Spinal cord (tissue), 10 donors: ENCODE data around the gene IL4R. TPM values are rescaled to one million over a fixed set of nuclear protein-coding genes. Genes with fewer than 3 reads are reported as not detected.
A peak's percentile ranks its signal among the peaks of the same experiment; 100 is the strongest.
"Not testable (repeated sequence)": the region's sequence is repeated elsewhere in the genome, so short reads cannot be mapped to it uniquely, and the experiment has no call there.

ENCODE experiments used
- DNase-seq, 6 donors: peaks; one replicate each; pipeline versions ENCODE4 v3.0.0 to v3.0.0-alpha.2; 2013 to 2015; ENCODE audit warnings: low spot score in 6 of 6, low read depth in 4 of 6
- H3K27ac ChIP-seq: one replicate; pipeline ENCODE4 v1.5.1; 2013; ENCODE audit warnings: low read depth, low read length, control low read depth
- H3K27me3 ChIP-seq: one replicate; pipeline ENCODE4 v1.6.1; 2013; ENCODE audit warnings: low read length; ENCODE audit not compliant: control insufficient read depth, insufficient read depth
- H3K36me3 ChIP-seq: one replicate; pipeline ENCODE4 v1.6.1; 2013; ENCODE audit warnings: low read length; ENCODE audit not compliant: control insufficient read depth, insufficient read depth
- H3K4me1 ChIP-seq: one replicate; pipeline ENCODE4 v1.6.1; 2013; ENCODE audit warnings: low read length; ENCODE audit not compliant: control insufficient read depth, insufficient read depth
- H3K4me3 ChIP-seq: one replicate; pipeline ENCODE4 v1.5.1; 2013; ENCODE audit warnings: low read depth, low read length, control low read depth
- H3K9me3 ChIP-seq: one replicate; pipeline ENCODE4 v1.6.1; 2013; ENCODE audit warnings: low read length; ENCODE audit not compliant: control insufficient read depth, insufficient read depth
- WGBS: methylation state at CpG from one replicate; pipeline ENCODE4 v1.1.5; 2013; ENCODE audit warnings: missing lambda C conversion rate; ENCODE audit not compliant: insufficient coverage; 5-methylcytosine and 5-hydroxymethylcytosine counted together
- polyA plus RNA-seq, 2 donors: library from polyadenylated mRNA; unstranded; fragments of 120-200 nt; gene quantifications; one replicate each; pipeline ENCODE4 v1.2.1, GENCODE V29; 2013; ENCODE audit not compliant: insufficient read length in 2 of 2
- total RNA-seq, 2 donors: library from RNA; depleted of rRNA in 1 of 2; stranded (reverse); fragments of 120-200 nt in 1 of 2; fragments of >200 nt in 1 of 2; gene quantifications; one replicate each; pipeline versions ENCODE4 v1.2.3 to v1.2.4, GENCODE V29; 2013 to 2014
- donor health status: healthy.

Gene IL4R
- total and polyA plus RNA-seq, 4 donors, result 6.1 to 9.8 (median 9.0) TPM

- not testable (repeated sequence) for H3K9me3 ChIP-seq, H3K36me3 ChIP-seq
- WGBS, result 100% methylated on average over 4 of the region's 7 CpGs
Measured at GRCh38 chr16:27272697-27273096, 41.1 kb upstream of the IL4R start.

DNA sequence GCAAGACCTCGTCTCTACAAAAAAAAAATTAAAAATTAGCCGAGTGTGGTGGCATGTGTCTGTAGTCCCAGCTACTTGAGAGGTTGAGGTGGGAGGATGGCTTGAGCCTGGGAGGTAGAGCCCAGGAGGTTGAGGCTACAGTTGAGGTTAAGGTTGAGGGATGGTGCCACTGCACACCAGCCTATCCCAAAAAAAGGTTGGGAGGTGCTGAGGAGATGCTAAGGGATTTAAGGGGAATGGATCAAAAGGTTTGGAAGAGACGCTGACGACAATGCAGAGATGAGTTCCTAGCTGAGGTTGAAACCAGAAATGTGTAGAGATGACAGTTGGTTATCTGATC is 40.5 kb upstream of the IL4R start:
- WGBS, result 95% methylated on average over 2 of the region's 4 CpGs
- Histone ChIP-seq H3K27ac (no peak overlapping the region), H3K4me3 (no peak overlapping the region), H3K27me3 (no peaks in the 10 kb centered on the region), H3K36me3 (no peaks in the 10 kb centered on the region), H3K9me3 (no peaks in the 10 kb centered on the region), H3K4me1 (peaks cover 9% of the 10 kb centered on the region)
- no peak for DNase-seq

More at GRCh38 chr16:27272697-27273096, 41.1 kb upstream of the IL4R start:
- DNase-seq, H3K4me3 ChIP-seq, H3K27ac ChIP-seq, H3K27me3 ChIP-seq: not testable (repeated sequence)
- H3K4me1 ChIP-seq, result peaks cover 15% of the 10 kb centered on the region

- no peaks in the 10 kb centered on the region for H3K9me3 ChIP-seq
- peaks cover 6% of the 10 kb centered on the region for H3K4me1 ChIP-seq
- no peak overlapping the region for H3K4me3 ChIP-seq
- H3K36me3 ChIP-seq, result no peaks in the 10 kb centered on the region
- H3K27ac ChIP-seq, result no peak overlapping the region
- WGBS, result 89% methylated on average over 5 of the region's 8 CpGs
- no peaks in the 10 kb centered on the region for H3K27me3 ChIP-seq
- DNase-seq, result no peak
Measured at GRCh38 chr16:27273670-27274423, 39.9 kb upstream of the IL4R start.

DNA sequence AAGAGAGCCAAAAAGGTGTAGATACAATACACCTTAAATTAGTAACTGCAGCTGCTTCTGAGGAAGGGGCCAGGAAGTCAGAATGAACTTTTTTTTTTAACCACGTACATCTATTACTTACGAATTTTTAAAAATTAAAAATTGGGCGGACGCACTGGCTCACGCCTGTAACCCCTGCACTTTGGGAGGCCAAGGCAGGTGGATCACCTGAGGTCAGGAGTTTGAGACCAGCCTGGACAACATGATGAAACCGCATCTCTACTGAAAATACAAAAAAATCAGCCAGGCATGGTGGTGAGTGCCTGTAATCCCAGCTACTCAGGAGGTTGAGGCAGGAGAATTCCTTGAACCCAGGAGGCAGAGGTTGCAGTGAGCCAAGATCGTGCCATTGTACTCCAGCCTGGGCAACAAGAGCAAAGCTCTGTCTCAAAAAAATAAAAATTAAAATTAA is 39.3 kb upstream of the IL4R start:
- not testable (repeated sequence) for H3K4me3 ChIP-seq, H3K9me3 ChIP-seq, H3K27me3 ChIP-seq, H3K4me1 ChIP-seq, H3K36me3 ChIP-seq, DNase-seq, H3K27ac ChIP-seq
- WGBS, result 94% methylated on average over 4 of the region's 7 CpGs

DNA sequence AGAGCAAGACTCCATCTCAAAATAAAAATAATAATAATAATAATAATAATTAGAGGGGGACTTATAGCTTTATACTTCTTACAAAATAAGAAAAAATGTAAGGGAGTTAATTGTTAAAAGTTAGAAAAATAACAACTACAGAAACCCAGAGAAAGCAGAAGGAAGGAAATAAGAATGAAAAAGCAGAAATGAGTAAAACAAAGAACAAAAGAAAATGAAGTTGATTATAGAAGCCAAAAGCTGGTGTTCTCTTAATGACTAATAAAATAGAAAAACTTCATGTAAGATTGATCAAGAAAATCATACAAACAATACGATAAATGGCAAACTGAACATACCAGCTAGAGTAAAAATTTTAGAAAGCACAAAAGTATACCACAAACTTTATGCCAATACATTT is 38.4 kb upstream of the IL4R start:
- no CpG with 5 or more reads among the region's 1 CpG for WGBS
- H3K27ac ChIP-seq, result no peak overlapping the region
- no peak overlapping the region for H3K4me3 ChIP-seq
- H3K36me3 ChIP-seq, result no peaks in the 10 kb centered on the region
- DNase-seq, result no peak
- H3K4me1 ChIP-seq, result no peaks in the 10 kb centered on the region
- H3K9me3 ChIP-seq, result no peaks in the 10 kb centered on the region
- no peaks in the 10 kb centered on the region for H3K27me3 ChIP-seq

DNA sequence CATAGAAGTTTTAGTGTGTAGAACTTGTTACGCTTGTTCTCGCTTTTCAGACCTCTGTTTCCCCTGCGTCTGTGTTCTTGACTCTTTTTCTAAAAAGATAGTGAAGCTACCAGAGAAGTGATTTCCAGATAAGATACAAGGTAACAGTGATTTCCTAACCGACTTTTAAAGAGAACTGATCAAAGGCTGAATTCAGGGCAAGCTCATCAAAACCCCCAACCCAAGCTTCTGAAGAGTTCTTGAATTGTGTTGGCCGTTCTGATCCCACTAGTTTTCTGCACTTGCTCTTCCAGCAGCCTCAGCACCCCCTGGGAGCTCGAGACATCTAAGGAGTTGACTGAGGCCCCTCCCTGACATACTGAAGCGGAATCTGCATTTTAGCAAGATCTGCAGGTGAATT is 32.5 kb upstream of the IL4R start:
- Histone ChIP-seq H3K4me3 (no peak overlapping the region), H3K4me1 (no peaks in the 10 kb centered on the region), H3K36me3 (no peaks in the 10 kb centered on the region), H3K27ac (no peak overlapping the region), H3K27me3 (no peaks in the 10 kb centered on the region), H3K9me3 (no peaks in the 10 kb centered on the region)
- peak in 1 of 6 donors; percentile 8 for DNase-seq
- 50% methylated on average over 4 of the region's 7 CpGs for WGBS

DNA sequence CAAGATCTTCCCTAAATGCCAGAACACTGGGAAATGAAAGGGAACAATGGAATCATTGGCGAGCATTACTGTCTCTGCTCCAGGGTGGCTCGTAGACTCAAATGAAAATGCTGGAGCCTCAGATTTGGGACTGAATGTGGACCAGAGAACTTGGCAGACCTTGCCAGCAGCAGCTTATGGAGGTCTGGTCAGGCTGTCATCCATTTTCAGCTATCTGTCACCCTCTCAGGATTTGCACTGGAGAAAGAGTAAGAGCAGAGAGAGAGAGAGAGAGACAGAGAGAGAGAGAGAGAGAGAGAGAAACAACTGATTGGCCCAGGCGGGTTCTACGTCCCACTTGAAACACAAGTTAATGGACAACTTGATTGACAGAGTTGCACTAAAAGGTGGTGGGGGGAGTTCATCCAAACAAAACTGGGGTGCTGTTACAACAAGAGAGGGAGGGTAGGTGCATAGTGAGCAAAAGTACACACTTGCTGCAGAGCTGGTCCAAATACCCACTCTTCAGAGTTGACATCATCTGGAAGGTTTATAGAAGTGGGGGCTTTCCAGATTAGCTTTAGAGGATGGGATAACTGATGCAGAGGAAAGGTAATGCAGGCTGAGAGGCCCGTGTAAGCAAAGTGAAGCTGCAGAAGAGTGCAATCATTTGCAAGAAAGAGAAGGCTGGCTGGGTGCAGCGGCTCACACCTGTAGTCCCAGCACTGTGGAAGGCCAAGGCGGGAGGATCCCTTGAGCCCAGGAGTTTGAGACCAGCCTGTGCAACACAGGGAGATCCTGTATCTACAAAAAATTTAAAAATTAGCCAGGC is 28.7 kb upstream of the IL4R start:
- Histone ChIP-seq H3K4me1 (no peaks in the 10 kb centered on the region), H3K27me3 (no peaks in the 10 kb centered on the region), H3K36me3 (no peaks in the 10 kb centered on the region), H3K9me3 (no peaks in the 10 kb centered on the region), H3K27ac (no peak overlapping the region), H3K4me3 (no peak overlapping the region)
- no peak for DNase-seq
- 63% methylated on average over 6 of the region's 7 CpGs for WGBS

DNA sequence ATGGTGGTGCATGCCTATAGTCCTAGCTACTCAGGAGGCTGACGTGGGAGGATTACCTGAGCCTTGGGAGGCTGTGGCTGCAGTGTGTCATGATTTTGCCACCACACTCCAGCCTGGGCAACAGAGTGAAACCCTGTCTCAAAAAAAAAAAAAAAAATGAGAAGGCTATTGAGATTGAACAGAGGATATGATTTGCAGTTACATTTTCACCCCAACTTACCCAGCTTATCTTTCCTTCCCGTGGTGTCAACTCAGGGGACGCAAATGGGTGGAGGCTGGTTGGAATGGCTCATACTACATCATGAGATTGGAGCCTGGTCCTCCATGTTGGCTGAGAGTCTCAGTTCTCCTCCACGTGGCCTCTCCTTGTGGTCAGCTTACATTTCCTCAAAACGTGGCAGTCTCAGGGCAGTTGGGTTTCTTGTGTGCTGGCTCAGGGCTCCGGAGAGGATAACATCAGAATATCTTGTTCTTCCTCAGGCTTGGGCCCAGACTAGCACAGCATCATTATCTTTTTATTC is 28.0 kb upstream of the IL4R start:
- Histone ChIP-seq H3K36me3 (no peaks in the 10 kb centered on the region), H3K4me1 (no peaks in the 10 kb centered on the region), H3K27ac (no peak overlapping the region), H3K27me3 (no peaks in the 10 kb centered on the region), H3K9me3 (no peaks in the 10 kb centered on the region), H3K4me3 (no peak overlapping the region)
- 86% methylated on average over 4 of the region's 6 CpGs for WGBS
- no peak for DNase-seq

DNA sequence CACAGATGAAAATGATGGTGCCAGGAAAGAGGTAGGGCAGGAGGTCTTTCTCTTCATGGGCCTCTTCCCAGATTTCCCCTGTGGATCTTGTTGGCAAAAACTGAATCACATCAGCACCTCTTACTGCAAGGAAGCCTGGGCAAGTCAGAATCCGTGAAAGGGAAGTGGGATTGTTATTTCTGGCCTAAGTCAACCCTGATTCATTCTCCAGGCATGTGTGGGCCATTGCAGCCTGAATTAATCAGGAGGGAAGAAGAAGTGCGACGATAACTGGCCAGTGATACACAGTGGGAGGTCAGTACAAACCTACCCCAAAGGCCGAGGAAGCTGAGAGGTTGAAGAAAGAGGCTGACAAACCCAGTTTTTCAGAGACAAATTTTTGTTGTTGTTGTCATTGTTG is 27.3 kb upstream of the IL4R start:
- H3K4me1 ChIP-seq, result no peaks in the 10 kb centered on the region
- H3K36me3 ChIP-seq, result no peaks in the 10 kb centered on the region
- H3K27ac ChIP-seq, result no peak overlapping the region
- no peaks in the 10 kb centered on the region for H3K9me3 ChIP-seq
- no CpG with 5 or more reads among the region's 4 CpGs for WGBS
- no peaks in the 10 kb centered on the region for H3K27me3 ChIP-seq
- peak in 1 of 6 donors; percentile 18 for DNase-seq
- no peak overlapping the region for H3K4me3 ChIP-seq
